H7 (cell line): ENCODE measurements around the gene KRTAP3-1. TPM values are rescaled to one million over a fixed set of nuclear protein-coding genes. Genes with fewer than 3 reads are reported as not detected.
"Not testable (repeated sequence)": the region's sequence is repeated elsewhere in the genome, so short reads cannot be mapped to it uniquely, and the experiment has no call there.

Experiments used
- DNase-seq: peaks from one replicate; pipeline ENCODE4 v3.0.0; 2012
- H3K27me3 ChIP-seq: 2 replicates; pipeline ENCODE4 v1.6.0; 2011; ENCODE audit warnings: mild to moderate bottlenecking, low read length; ENCODE audit not compliant: control insufficient read depth, insufficient read depth
- H3K36me3 ChIP-seq: replicated peaks from 2 replicates; pipeline ENCODE4 v1.5.1; 2011; ENCODE audit warnings: low read length; ENCODE audit not compliant: control insufficient read depth, insufficient read depth
- H3K4me3 ChIP-seq: 2 replicates; pipeline ENCODE4 v1.5.1; 2011; ENCODE audit warnings: low read depth, mild to moderate bottlenecking, control low read depth, low read length, moderate library complexity; ENCODE audit not compliant: insufficient read depth
- total RNA-seq: library from RNA; depleted of rRNA; stranded (reverse); fragments of >200 nt; shearing (Covaris generic); gene quantifications from 2 replicates; pipeline ENCODE4 v1.2.3, GENCODE V29; 2014; rRNA removed

KRTAP3-1 gene
- not detected in 2 replicates for total RNA-seq

- H3K36me3 ChIP-seq = no peaks in the 10 kb centered on the region
- no peaks in the 10 kb centered on the region for H3K27me3 ChIP-seq
- DNase-seq = no peak
- H3K4me3 ChIP-seq = no peak within 1 kb of the TSS
Observed at GRCh38 chr17:41008811-41009210, at the start of gene KRTAP3-1. KRTAP3-1 (minus strand) TSS chr17:41009128; CDS start chr17:41009074, 54 bp downstream.

- no peaks in the 10 kb centered on the region for H3K27me3 ChIP-seq
- H3K4me3 ChIP-seq = no peak overlapping the region
- no peaks in the 10 kb centered on the region for H3K36me3 ChIP-seq
- DNase-seq = no peak
Observed at GRCh38 chr17:41057547-41057946, 48.6 kb upstream of the KRTAP3-1 start.

GRCh38 chr17:41055130-41055529, 46.2 kb upstream of the KRTAP3-1 start, which contains the start of gene KRTAP2-2:
KRTAP2-2 (minus strand) TSS chr17:41055230; CDS start chr17:41055211, 19 bp downstream.
- not testable (repeated sequence) for DNase-seq, H3K4me3 ChIP-seq, H3K36me3 ChIP-seq, H3K27me3 ChIP-seq

GRCh38 chr17:41054556-41054955, 45.6 kb upstream of the KRTAP3-1 start:
- H3K4me3 ChIP-seq, H3K36me3 ChIP-seq, DNase-seq, H3K27me3 ChIP-seq: not testable (repeated sequence)

GRCh38 chr17:41054025-41054424, 45.1 kb upstream of the KRTAP3-1 start:
- H3K4me3 ChIP-seq = no peak overlapping the region

GRCh38 chr17:41052566-41052965, 43.6 kb upstream of the KRTAP3-1 start:
- no peak for DNase-seq
- H3K4me3 ChIP-seq = no peak overlapping the region
- no peaks in the 10 kb centered on the region for H3K36me3 ChIP-seq
- H3K27me3 ChIP-seq = no peaks in the 10 kb centered on the region

More at GRCh38 chr17:41054025-41054424, 45.1 kb upstream of the KRTAP3-1 start:
- Histone ChIP-seq H3K36me3 (no peaks in the 10 kb centered on the region), H3K27me3 (no peaks in the 10 kb centered on the region)
- no peak for DNase-seq

GRCh38 chr17:41049110-41049509, 40.2 kb upstream of the KRTAP3-1 start:
- Histone ChIP-seq H3K36me3 (no peaks in the 10 kb centered on the region), H3K27me3 (no peaks in the 10 kb centered on the region), H3K4me3 (no peak overlapping the region)
- no peak for DNase-seq

- no peak overlapping the region for H3K4me3 ChIP-seq
- H3K27me3 ChIP-seq = no peaks in the 10 kb centered on the region
- no peak for DNase-seq
- H3K36me3 ChIP-seq = no peaks in the 10 kb centered on the region
Observed at GRCh38 chr17:41048441-41048840, 39.5 kb upstream of the KRTAP3-1 start.

GRCh38 chr17:41046735-41047465, 38.0 kb upstream of the KRTAP3-1 start, which contains the start of gene KRTAP2-1:
KRTAP2-1 (minus strand) TSS chr17:41047316; CDS start chr17:41047267, 49 bp downstream.
- DNase-seq, H3K36me3 ChIP-seq, H3K4me3 ChIP-seq: not testable (repeated sequence)

GRCh38 chr17:41042953-41043352, 34.0 kb upstream of the KRTAP3-1 start:
- DNase-seq = no peak
- no peaks in the 10 kb centered on the region for H3K36me3 ChIP-seq
- H3K4me3 ChIP-seq = no peak overlapping the region
- no peaks in the 10 kb centered on the region for H3K27me3 ChIP-seq

More at GRCh38 chr17:41046735-41047465, 38.0 kb upstream of the KRTAP3-1 start, which contains the start of gene KRTAP2-1:
- H3K27me3 ChIP-seq = not testable (repeated sequence)

GRCh38 chr17:41040783-41041571, 32.0 kb upstream of the KRTAP3-1 start, which contains the start of gene KRTAP1-1:
KRTAP1-1 (minus strand) TSS chr17:41041450; CDS start chr17:41041397, 53 bp downstream.
- not testable (repeated sequence) for H3K27me3 ChIP-seq, H3K4me3 ChIP-seq, H3K36me3 ChIP-seq, DNase-seq

GRCh38 chr17:41037853-41038350, 29.0 kb upstream of the KRTAP3-1 start:
- DNase-seq = peak; percentile 36
- no peaks in the 10 kb centered on the region for H3K36me3 ChIP-seq
- H3K4me3 ChIP-seq = no peak overlapping the region
- H3K27me3 ChIP-seq = no peaks in the 10 kb centered on the region

GRCh38 chr17:41034346-41034935, 25.5 kb upstream of the KRTAP3-1 start, which contains the start of gene KRTAP1-3:
KRTAP1-3 (minus strand) TSS chr17:41034874; CDS start chr17:41034821, 53 bp downstream.
- H3K27me3 ChIP-seq, H3K36me3 ChIP-seq, DNase-seq, H3K4me3 ChIP-seq: not testable (repeated sequence)

GRCh38 chr17:41029633-41030245, 20.8 kb upstream of the KRTAP3-1 start, which contains the start of gene KRTAP1-4:
KRTAP1-4 (minus strand) TSS chr17:41030195; CDS start chr17:41030078, 117 bp downstream.
- DNase-seq = no peak
- no peaks in the 10 kb centered on the region for H3K36me3 ChIP-seq
- no peak within 1 kb of the TSS for H3K4me3 ChIP-seq
- H3K27me3 ChIP-seq = no peaks in the 10 kb centered on the region
